Trophoblast cell (in vitro differentiated cells and primary cell): Measurements from ENCODE around the gene TAGAP.

ENCODE experiments used
- DNase-seq, 2 donors: peaks; one replicate each; pipeline ENCODE4 v3.0.0-alpha.2; 2016
- H2AFZ ChIP-seq: 2 replicates; pipeline ENCODE4 v1.6.1; 2013; ENCODE audit warnings: low read length, moderate library complexity, mild to moderate bottlenecking; ENCODE audit not compliant: insufficient read depth, poor library complexity
- H2AK5ac ChIP-seq: 2 replicates; pipeline ENCODE4 v1.6.1; 2013; ENCODE audit warnings: mild to moderate bottlenecking, low read length
- H2BK120ac ChIP-seq: 2 replicates; pipeline ENCODE4 v1.6.1; 2013; ENCODE audit warnings: low read length, mild to moderate bottlenecking, moderate library complexity; ENCODE audit not compliant: insufficient read depth, poor library complexity
- H2BK12ac ChIP-seq: 2 replicates; pipeline ENCODE4 v1.6.1; 2013; ENCODE audit warnings: mild to moderate bottlenecking, low read length, moderate library complexity
- H2BK5ac ChIP-seq: 2 replicates; pipeline ENCODE4 v1.6.1; 2013; ENCODE audit warnings: low read length, low read depth, moderate library complexity, mild to moderate bottlenecking; ENCODE audit not compliant: poor library complexity
- H3K14ac ChIP-seq: 2 replicates; pipeline ENCODE4 v1.6.1; 2013; ENCODE audit warnings: mild to moderate bottlenecking, low read length
- H3K18ac ChIP-seq: 2 replicates; pipeline ENCODE4 v1.6.1; 2013; ENCODE audit warnings: mild to moderate bottlenecking, low read length
- H3K23ac ChIP-seq: 2 replicates; pipeline ENCODE4 v1.6.1; 2013; ENCODE audit warnings: low read length
- H3K27ac ChIP-seq: 2 replicates; pipeline ENCODE4 v1.5.1; 2013; ENCODE audit warnings: low read depth, mild to moderate bottlenecking, inconsistent platforms, low read length, moderate library complexity
- H3K27me3 ChIP-seq: 2 replicates; pipeline ENCODE4 v1.6.1; 2013; ENCODE audit warnings: inconsistent platforms, mild to moderate bottlenecking, low read length, moderate library complexity; ENCODE audit not compliant: insufficient read depth
- H3K36me3 ChIP-seq, 2 experiments: 1 replicate in 1 of 2; 2 replicates in 1 of 2; pipeline ENCODE4 v1.6.1; 2013; ENCODE audit warnings: low read length in 2 of 2, mild to moderate bottlenecking in 2 of 2, moderate library complexity in 1 of 2; ENCODE audit not compliant: insufficient read depth in 2 of 2, control insufficient read depth in 1 of 2
- H3K4ac ChIP-seq: 2 replicates; pipeline ENCODE4 v1.6.1; 2013; ENCODE audit warnings: low read depth, mild to moderate bottlenecking, low read length, moderate library complexity
- H3K4me1 ChIP-seq, 2 experiments: 1 replicate in 1 of 2; 2 replicates in 1 of 2; pipeline ENCODE4 v1.6.1; 2013; ENCODE audit warnings: low read length in 2 of 2, mild to moderate bottlenecking in 2 of 2, moderate library complexity in 1 of 2; ENCODE audit not compliant: insufficient read depth in 2 of 2, control insufficient read depth in 1 of 2
- H3K4me2 ChIP-seq: 2 replicates; pipeline ENCODE4 v1.6.1; 2013; ENCODE audit warnings: inconsistent platforms, mild to moderate bottlenecking, low read length, moderate library complexity
- H3K4me3 ChIP-seq: 2 replicates; pipeline ENCODE4 v1.5.1; 2013; ENCODE audit warnings: mild to moderate bottlenecking, low read depth, low read length, inconsistent platforms
- H3K79me1 ChIP-seq: one replicate; pipeline ENCODE4 v1.6.1; 2013; ENCODE audit warnings: low read length
- H3K79me2 ChIP-seq: 2 replicates; pipeline ENCODE4 v1.6.1; 2013; ENCODE audit warnings: low read length, mild to moderate bottlenecking; ENCODE audit not compliant: control insufficient read depth, insufficient read depth, poor library complexity
- H3K9ac ChIP-seq: 2 replicates; pipeline ENCODE4 v1.6.1; 2013; ENCODE audit warnings: mild to moderate bottlenecking, low read length
- H3K9me3 ChIP-seq: 2 replicates; pipeline ENCODE4 v1.6.1; 2013; ENCODE audit warnings: low read depth, mild to moderate bottlenecking, control low read depth, inconsistent platforms, low read length; ENCODE audit not compliant: insufficient read depth
- H4K12ac ChIP-seq: 2 replicates; pipeline ENCODE4 v1.6.1; 2013; ENCODE audit warnings: low read depth, mild to moderate bottlenecking, low read length, moderate library complexity
- H4K8ac ChIP-seq: 2 replicates; pipeline ENCODE4 v1.6.1; 2013; ENCODE audit warnings: low read depth, mild to moderate bottlenecking, low read length, moderate library complexity
- H4K91ac ChIP-seq: one replicate; pipeline ENCODE4 v1.6.1; 2013; ENCODE audit warnings: low read depth, mild to moderate bottlenecking, low read length, moderate library complexity
- WGBS: extraction: QIAGEN DNeasy Blood & Tissue Kit; methylation state at CpG from one replicate; pipeline ENCODE4 v1.1.7; 2013; ENCODE audit warnings: missing lambda C conversion rate; ENCODE audit not compliant: insufficient read length, insufficient coverage; ENCODE audit errors: extremely low coverage; 5-methylcytosine and 5-hydroxymethylcytosine counted together

The TAGAP gene

GRCh38 chr6:159061805-159062563 is 17.2 kb upstream of the TAGAP start:
- Histone ChIP-seq H4K91ac (no peak overlapping the region), H3K18ac (no peak overlapping the region), H3K27ac (no peak overlapping the region), H2BK12ac (no peak overlapping the region), H3K36me3 (no peaks in the 10 kb centered on the region), H3K14ac (no peak overlapping the region), H4K12ac (no peak overlapping the region), H3K79me2 (no peaks in the 10 kb centered on the region), H3K4ac (no peak overlapping the region), H3K27me3 (no peaks in the 10 kb centered on the region), H3K4me3 (no peak overlapping the region), H2AFZ (no peak overlapping the region), H3K9ac (no peak overlapping the region), H3K9me3 (peaks cover 8% of the 10 kb centered on the region), H3K79me1 (no peaks in the 10 kb centered on the region), H3K4me1 (no peaks in the 10 kb centered on the region), H2BK5ac (no peak overlapping the region), H3K23ac (no peak overlapping the region), H3K4me2 (no peak overlapping the region), H4K8ac (no peak overlapping the region), H2AK5ac (no peak overlapping the region), H2BK120ac (no peak overlapping the region)
- WGBS = no CpG with 5 or more reads among the region's 10 CpGs
- DNase-seq = peak in 1 of 2 donors; percentile 37

GRCh38 chr6:159061146-159061545 is 16.4 kb upstream of the TAGAP start:
- Histone ChIP-seq H3K23ac (no peak overlapping the region), H3K14ac (no peak overlapping the region), H3K79me1 (no peaks in the 10 kb centered on the region), H3K9ac (no peak overlapping the region), H3K4ac (no peak overlapping the region), H3K18ac (no peak overlapping the region), H2BK120ac (no peak overlapping the region), H3K4me3 (no peak overlapping the region), H3K27me3 (no peaks in the 10 kb centered on the region), H3K4me1 (no peaks in the 10 kb centered on the region), H2BK5ac (no peak overlapping the region), H3K79me2 (no peaks in the 10 kb centered on the region), H2AK5ac (no peak overlapping the region), H2BK12ac (no peak overlapping the region), H3K36me3 (no peaks in the 10 kb centered on the region), H2AFZ (no peak overlapping the region), H3K4me2 (no peak overlapping the region), H3K27ac (no peak overlapping the region), H4K8ac (no peak overlapping the region), H4K12ac (no peak overlapping the region), H4K91ac (no peak overlapping the region), H3K9me3 (peaks cover 8% of the 10 kb centered on the region)
- DNase-seq = no peak
- no CpG with 5 or more reads among the region's 7 CpGs for WGBS

GRCh38 chr6:159059885-159060506 is 15.2 kb upstream of the TAGAP start:
- Histone ChIP-seq H3K79me1 (no peaks in the 10 kb centered on the region), H3K18ac (no peak overlapping the region), H3K9ac (no peak overlapping the region), H3K4me3 (no peak overlapping the region), H4K8ac (no peak overlapping the region), H3K4me1 (no peaks in the 10 kb centered on the region), H3K23ac (no peak overlapping the region), H4K91ac (no peak overlapping the region), H2BK5ac (no peak overlapping the region), H2BK120ac (no peak overlapping the region), H2AFZ (no peak overlapping the region), H4K12ac (no peak overlapping the region), H3K36me3 (no peaks in the 10 kb centered on the region), H3K14ac (no peak overlapping the region), H3K79me2 (no peaks in the 10 kb centered on the region), H3K4ac (no peak overlapping the region), H3K9me3 (peaks cover 8% of the 10 kb centered on the region), H3K4me2 (no peak overlapping the region), H2BK12ac (no peak overlapping the region), H2AK5ac (no peak overlapping the region), H3K27me3 (no peaks in the 10 kb centered on the region), H3K27ac (no peak overlapping the region)
- DNase-seq = no peak
- no CpG with 5 or more reads among the region's 7 CpGs for WGBS

- Histone ChIP-seq H2BK12ac (no peak overlapping the region), H3K9ac (no peak overlapping the region), H2AFZ (no peak overlapping the region), H2AK5ac (no peak overlapping the region), H2BK5ac (no peak overlapping the region), H4K91ac (no peak overlapping the region), H4K8ac (no peak overlapping the region), H3K27me3 (no peaks in the 10 kb centered on the region), H3K27ac (no peak overlapping the region), H3K36me3 (no peaks in the 10 kb centered on the region), H3K4ac (no peak overlapping the region), H3K18ac (no peak overlapping the region), H4K12ac (no peak overlapping the region), H3K79me1 (no peaks in the 10 kb centered on the region), H3K14ac (no peak overlapping the region), H3K79me2 (no peaks in the 10 kb centered on the region), H3K23ac (no peak overlapping the region), H3K4me1 (no peaks in the 10 kb centered on the region), H3K4me2 (no peak overlapping the region), H2BK120ac (no peak overlapping the region), H3K4me3 (no peak overlapping the region), H3K9me3 (peaks cover 8% of the 10 kb centered on the region)
- no peak for DNase-seq
- whole genome bisulfite sequencing = no CpG with 5 or more reads among the region's 3 CpGs
Measured at GRCh38 chr6:159059141-159059540, 14.3 kb upstream of the TAGAP start.
